Choroid plexus epithelial cell (primary cell): Measurements from ENCODE around the gene CCNJ.

ENCODE experiments used
- DNase-seq: peaks from one replicate; pipeline ENCODE4 v3.0.0-alpha.2; 2010; ENCODE audit warnings: low read depth
- H3K4me3 ChIP-seq: 2 replicates; pipeline ENCODE4 v1.5.1; 2011; ENCODE audit warnings: low read depth, mild to moderate bottlenecking, control low read depth, low read length, moderate library complexity
- CTCF ChIP-seq: conservative IDR thresholded peaks from 2 replicates; pipeline ENCODE4 v1.5.1; 2011; ENCODE audit warnings: low read depth, mild to moderate bottlenecking, control low read depth, inconsistent platforms, low read length, moderate library complexity

The CCNJ gene

GRCh38 chr10:96093948-96094347 is 50.6 kb downstream of the CCNJ start:
- H3K4me3 ChIP-seq, result no peak overlapping the region
- no peak for TF ChIP-seq CTCF
- DNase-seq, result no peak

GRCh38 chr10:96096958-96097357 is 53.6 kb downstream of the CCNJ start:
- no peak overlapping the region for H3K4me3 ChIP-seq
- TF ChIP-seq CTCF, result no peak
- no peak for DNase-seq

- TF ChIP-seq CTCF, result no peak
- no peak for DNase-seq
- no peak overlapping the region for H3K4me3 ChIP-seq
Measured at GRCh38 chr10:96097865-96098264, 54.5 kb downstream of the CCNJ start.

GRCh38 chr10:96107623-96108038 is 64.2 kb downstream of the CCNJ start:
- H3K4me3 ChIP-seq, result no peak overlapping the region
- TF ChIP-seq CTCF, result no peak
- DNase-seq, result no peak
